PC-9 (cell line): Measurements from ENCODE around the gene TMEM91.

Experiments used
- EZH2 ChIP-seq: fragments of 200-600 bp; sonication (generic); IDR thresholded peaks from 2 replicates; pipeline ENCODE4 v1.8.0; 2017; ENCODE audit warnings: antibody characterized with exemption, low read depth
- TF ChIP-seq, protein P1 (sequence below): fragments of 200-600 bp; sonication (generic); conservative IDR thresholded peaks from 2 replicates; pipeline ENCODE4 v1.6.1; 2017; ENCODE audit warnings: mixed run types, antibody characterized with exemption, mild to moderate bottlenecking, moderate library complexity

DNA sequence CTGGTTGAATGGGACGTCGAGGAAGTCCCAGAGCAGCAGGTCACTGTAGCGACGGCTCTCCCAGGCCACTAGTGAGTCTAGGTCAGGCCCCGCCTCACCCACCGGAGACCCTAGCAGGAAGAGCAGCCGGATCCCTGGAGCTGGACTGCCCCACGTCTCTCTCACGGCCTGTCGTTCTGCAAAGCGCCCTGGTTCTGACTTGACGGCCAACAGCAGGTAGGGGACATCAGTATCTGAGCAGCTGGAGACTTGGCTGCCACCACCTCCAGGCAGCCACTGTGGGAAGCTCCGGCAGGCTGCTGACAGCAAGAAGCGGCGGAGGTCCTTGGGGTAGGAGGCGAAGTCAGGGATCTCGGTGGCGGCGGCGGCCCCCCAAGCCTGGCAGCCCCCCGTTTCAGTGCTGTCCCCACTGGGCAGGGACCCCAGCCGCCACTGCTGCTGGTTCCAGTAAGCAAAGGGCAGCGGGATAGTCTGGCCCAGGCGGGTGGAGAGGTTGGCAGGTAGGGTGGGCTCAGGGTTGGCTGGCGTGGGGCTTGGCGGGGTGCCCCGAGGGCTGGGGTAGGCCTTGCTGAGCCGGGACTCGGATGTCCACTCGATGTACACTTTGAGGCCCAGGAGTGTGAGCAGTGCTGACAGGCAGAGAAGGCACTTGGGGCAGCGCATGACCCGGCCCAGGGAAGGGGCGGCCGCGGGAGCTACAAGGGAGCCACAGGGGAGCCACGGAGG lies 49.9 kb downstream of the TMEM91 start:
- TF ChIP-seq, protein P1, sequence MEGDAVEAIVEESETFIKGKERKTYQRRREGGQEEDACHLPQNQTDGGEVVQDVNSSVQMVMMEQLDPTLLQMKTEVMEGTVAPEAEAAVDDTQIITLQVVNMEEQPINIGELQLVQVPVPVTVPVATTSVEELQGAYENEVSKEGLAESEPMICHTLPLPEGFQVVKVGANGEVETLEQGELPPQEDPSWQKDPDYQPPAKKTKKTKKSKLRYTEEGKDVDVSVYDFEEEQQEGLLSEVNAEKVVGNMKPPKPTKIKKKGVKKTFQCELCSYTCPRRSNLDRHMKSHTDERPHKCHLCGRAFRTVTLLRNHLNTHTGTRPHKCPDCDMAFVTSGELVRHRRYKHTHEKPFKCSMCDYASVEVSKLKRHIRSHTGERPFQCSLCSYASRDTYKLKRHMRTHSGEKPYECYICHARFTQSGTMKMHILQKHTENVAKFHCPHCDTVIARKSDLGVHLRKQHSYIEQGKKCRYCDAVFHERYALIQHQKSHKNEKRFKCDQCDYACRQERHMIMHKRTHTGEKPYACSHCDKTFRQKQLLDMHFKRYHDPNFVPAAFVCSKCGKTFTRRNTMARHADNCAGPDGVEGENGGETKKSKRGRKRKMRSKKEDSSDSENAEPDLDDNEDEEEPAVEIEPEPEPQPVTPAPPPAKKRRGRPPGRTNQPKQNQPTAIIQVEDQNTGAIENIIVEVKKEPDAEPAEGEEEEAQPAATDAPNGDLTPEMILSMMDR = no peak
- TF ChIP-seq EZH2 = no peak
